T47D (cell line): ENCODE results near the gene GLIS1.

Experiments
- DNase-seq, 2 experiments: peaks; one replicate each; pipeline versions ENCODE4 v3.0.0 to v3.0.0-alpha.2; 2011 to 2012; ENCODE audit warnings: low read depth in 1 of 2, low spot score in 1 of 2
- JUND ChIP-seq: IDR thresholded peaks from 2 replicates; pipeline ENCODE4 v1.6.1; 2012; ENCODE audit warnings: low read depth
- in situ Hi-C: cut with HindIII; loops from 2 replicates; pipeline ENCODE4 v1.10.0; 2016; ENCODE audit warnings: low sequenced_read_pairs, low pct_unique_long_range_greater_than_20kb

Gene GLIS1

GRCh38 chr1:53501065-53502005 lies 237.6 kb downstream of the GLIS1 start:
- DNase-seq, result no peak
- TF ChIP-seq JUND, result no peak
- in situ Hi-C loops, result no loop called here

- in situ Hi-C loops, result no loop called here
- DNase-seq, result no peak
- TF ChIP-seq JUND, result no peak
Observed at GRCh38 chr1:53500204-53501064, 238.5 kb downstream of the GLIS1 start.

- in situ Hi-C loops, result no loop called here
- no peak for TF ChIP-seq JUND
- DNase-seq, result no peak
Observed at GRCh38 chr1:53499257-53500203, 239.4 kb downstream of the GLIS1 start.

- DNase-seq, result no peak
- in situ Hi-C loops, result no loop called here
- no peak for TF ChIP-seq JUND
Observed at GRCh38 chr1:53498555-53499131, 240.3 kb downstream of the GLIS1 start.

GRCh38 chr1:53495633-53496345 lies 243.2 kb downstream of the GLIS1 start:
- no peak for TF ChIP-seq JUND
- no peak for DNase-seq
- in situ Hi-C loops, result no loop called here

- no peak for TF ChIP-seq JUND
- in situ Hi-C loops, result no loop called here
- DNase-seq, result no peak
Observed at GRCh38 chr1:53490351-53490750, 248.6 kb downstream of the GLIS1 start.

- DNase-seq, result no peak
- in situ Hi-C loops, result no loop called here
- TF ChIP-seq JUND, result no peak
Observed at GRCh38 chr1:53486395-53487026, 252.5 kb downstream of the GLIS1 start.

GRCh38 chr1:53485478-53486394 lies 253.2 kb downstream of the GLIS1 start:
- DNase-seq, result peak; percentile 76 to 84

GRCh38 chr1:53484705-53485477 lies 254.1 kb downstream of the GLIS1 start:
- DNase-seq, result no peak
- in situ Hi-C loops, result no loop called here

More at GRCh38 chr1:53485478-53486394, 253.2 kb downstream of the GLIS1 start:
- in situ Hi-C loops, result no loop called here
- TF ChIP-seq JUND, result no peak

More at GRCh38 chr1:53484705-53485477, 254.1 kb downstream of the GLIS1 start:
- TF ChIP-seq JUND, result no peak
